Astrocyte (in vitro differentiated cells and primary cell): ENCODE data around the gene PLEKHA6. TPM values are rescaled to one million over a fixed set of nuclear protein-coding genes. Genes with fewer than 3 reads are reported as not detected.

Experiments used
- DNase-seq: peaks from one replicate; pipeline ENCODE4 v3.0.0-alpha.2; 2010; ENCODE audit warnings: low read depth
- FAIRE-seq: peaks from 2 replicates; lab custom pipeline; 2011; peaks lifted over from hg19 to GRCh38; lab: Jason Lieb, UNC
- H2AFZ ChIP-seq: 2 replicates; pipeline ENCODE4 v1.6.0; 2012; ENCODE audit warnings: low read depth, low read length, inconsistent platforms
- H3K27ac ChIP-seq: 2 replicates; pipeline ENCODE4 v1.5.1; 2011; ENCODE audit warnings: low read depth, low read length, inconsistent platforms
- H3K27me3 ChIP-seq: 2 replicates; pipeline ENCODE4 v1.6.0; 2011; ENCODE audit warnings: low read length, inconsistent platforms; ENCODE audit not compliant: insufficient read depth
- H3K36me3 ChIP-seq: 2 replicates; pipeline ENCODE4 v1.5.1; 2011; ENCODE audit warnings: low read length, inconsistent platforms; ENCODE audit not compliant: insufficient read depth
- H3K4me1 ChIP-seq: 2 replicates; pipeline ENCODE4 v1.5.1; 2011; ENCODE audit warnings: low read length, inconsistent platforms; ENCODE audit not compliant: insufficient read depth
- H3K4me2 ChIP-seq: 2 replicates; pipeline ENCODE4 v1.6.0; 2012; ENCODE audit warnings: low read length, inconsistent platforms
- H3K4me3 ChIP-seq: 2 replicates; pipeline ENCODE4 v1.5.1; 2011; ENCODE audit warnings: low read depth, mild to moderate bottlenecking, low read length, inconsistent platforms; ENCODE audit not compliant: insufficient read depth
- H3K79me2 ChIP-seq: 2 replicates; pipeline ENCODE4 v1.6.0; 2012; ENCODE audit warnings: mild to moderate bottlenecking, low read length, inconsistent platforms; ENCODE audit not compliant: insufficient read depth
- H3K9ac ChIP-seq: 2 replicates; pipeline ENCODE4 v1.6.0; 2012; ENCODE audit warnings: mild to moderate bottlenecking, low read length, inconsistent platforms
- H3K9me3 ChIP-seq: 2 replicates; pipeline ENCODE4 v1.5.1; 2012; ENCODE audit warnings: low read depth, mild to moderate bottlenecking, low read length, inconsistent platforms; ENCODE audit not compliant: insufficient read depth
- H4K20me1 ChIP-seq: 2 replicates; pipeline ENCODE4 v1.6.0; 2012; ENCODE audit warnings: low read length, inconsistent platforms; ENCODE audit not compliant: insufficient read depth
- H3K27ac Mint-ChIP-seq: one replicate; pipeline ENCODE4 v1.8.0; 2021; ENCODE audit warnings: mild to moderate bottlenecking, mixed read lengths; ENCODE audit not compliant: unreplicated experiment
- H3K27me3 Mint-ChIP-seq: one replicate; pipeline ENCODE4 v1.8.0; 2021; ENCODE audit warnings: low read depth, mixed read lengths; ENCODE audit not compliant: unreplicated experiment
- H3K36me3 Mint-ChIP-seq: one replicate; pipeline ENCODE4 v1.8.0; 2021; ENCODE audit warnings: low read depth, mixed read lengths; ENCODE audit not compliant: unreplicated experiment
- H3K4me1 Mint-ChIP-seq: one replicate; pipeline ENCODE4 v1.8.0; 2021; ENCODE audit warnings: low read depth, mixed read lengths; ENCODE audit not compliant: unreplicated experiment
- H3K4me3 Mint-ChIP-seq: one replicate; pipeline ENCODE4 v1.8.0; 2021; ENCODE audit warnings: mild to moderate bottlenecking, moderate library complexity, mixed read lengths; ENCODE audit not compliant: unreplicated experiment
- H3K9me3 Mint-ChIP-seq: one replicate; pipeline ENCODE4 v1.8.0; 2021; ENCODE audit warnings: mild to moderate bottlenecking, mixed read lengths; ENCODE audit not compliant: unreplicated experiment
- EZH2 ChIP-seq: IDR thresholded peaks from 2 replicates; pipeline ENCODE4 v1.6.1; 2012; ENCODE audit warnings: mild to moderate bottlenecking, low read length, inconsistent platforms; ENCODE audit not compliant: insufficient read depth
- total RNA-seq: library from RNA; stranded (reverse); gene quantifications from 2 replicates; pipeline ENCODE4 v1.2.1, GENCODE V29; 2021
- TF ChIP-seq, protein P1 (sequence below): IDR thresholded peaks from 2 replicates; pipeline ENCODE4 v1.5.1; 2011; ENCODE audit warnings: low read depth, mild to moderate bottlenecking, inconsistent platforms, low read length, moderate library complexity; ENCODE audit not compliant: insufficient read depth

Gene PLEKHA6
- total RNA-seq, 1 donor from 2014 or later, result 1.5 TPM

DNA sequence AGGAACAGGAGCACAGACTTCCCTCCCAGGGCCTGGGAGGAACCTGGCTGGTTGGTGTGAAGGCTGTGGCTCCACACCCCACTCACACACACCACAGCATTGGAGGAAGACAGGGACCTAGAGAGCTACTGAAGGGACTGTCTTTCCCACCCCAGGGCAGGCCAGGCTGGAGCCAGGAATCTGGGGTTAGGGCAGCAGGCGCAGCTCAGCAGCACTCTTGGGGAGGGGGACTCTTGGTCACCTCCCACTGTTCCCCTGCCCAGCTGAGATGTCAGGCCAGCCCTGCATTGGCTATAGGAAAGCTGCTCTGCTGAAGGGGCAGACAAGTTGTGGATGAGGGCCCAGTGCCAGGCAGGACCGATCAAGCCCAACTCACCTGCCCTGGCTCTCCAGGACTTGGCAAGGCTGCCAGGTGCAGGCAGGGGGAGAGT, 1.6 kb upstream of the PLEKHA6 start:
- H3K9ac ChIP-seq, result no peak overlapping the region
- no peak overlapping the region for H2AFZ ChIP-seq
- no peaks in the 10 kb centered on the region for H3K9me3 ChIP-seq
- Mint-ChIP-seq H3K27ac (no peak overlapping the region), H3K4me3 (no peak overlapping the region), H3K9me3 (no peaks in the 10 kb centered on the region), H3K27me3 (peaks cover 40% of the 10 kb centered on the region), H3K36me3 (peaks cover 2% of the 10 kb centered on the region), H3K4me1 (peaks cover 8% of the 10 kb centered on the region)
- FAIRE-seq (no peak), DNase-seq (no peak)
- H3K4me2 ChIP-seq, result no peak overlapping the region
- H4K20me1 ChIP-seq, result no peaks in the 10 kb centered on the region
- no peak overlapping the region for H3K27ac ChIP-seq
- H3K4me1 ChIP-seq, result peaks cover 17% of the 10 kb centered on the region
- peaks cover 31% of the 10 kb centered on the region for H3K27me3 ChIP-seq
- TF ChIP-seq, protein P1, sequence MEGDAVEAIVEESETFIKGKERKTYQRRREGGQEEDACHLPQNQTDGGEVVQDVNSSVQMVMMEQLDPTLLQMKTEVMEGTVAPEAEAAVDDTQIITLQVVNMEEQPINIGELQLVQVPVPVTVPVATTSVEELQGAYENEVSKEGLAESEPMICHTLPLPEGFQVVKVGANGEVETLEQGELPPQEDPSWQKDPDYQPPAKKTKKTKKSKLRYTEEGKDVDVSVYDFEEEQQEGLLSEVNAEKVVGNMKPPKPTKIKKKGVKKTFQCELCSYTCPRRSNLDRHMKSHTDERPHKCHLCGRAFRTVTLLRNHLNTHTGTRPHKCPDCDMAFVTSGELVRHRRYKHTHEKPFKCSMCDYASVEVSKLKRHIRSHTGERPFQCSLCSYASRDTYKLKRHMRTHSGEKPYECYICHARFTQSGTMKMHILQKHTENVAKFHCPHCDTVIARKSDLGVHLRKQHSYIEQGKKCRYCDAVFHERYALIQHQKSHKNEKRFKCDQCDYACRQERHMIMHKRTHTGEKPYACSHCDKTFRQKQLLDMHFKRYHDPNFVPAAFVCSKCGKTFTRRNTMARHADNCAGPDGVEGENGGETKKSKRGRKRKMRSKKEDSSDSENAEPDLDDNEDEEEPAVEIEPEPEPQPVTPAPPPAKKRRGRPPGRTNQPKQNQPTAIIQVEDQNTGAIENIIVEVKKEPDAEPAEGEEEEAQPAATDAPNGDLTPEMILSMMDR, result no peak
- no peak for TF ChIP-seq EZH2
- H3K4me3 ChIP-seq, result no peak overlapping the region
- no peaks in the 10 kb centered on the region for H3K79me2 ChIP-seq
- no peaks in the 10 kb centered on the region for H3K36me3 ChIP-seq

DNA sequence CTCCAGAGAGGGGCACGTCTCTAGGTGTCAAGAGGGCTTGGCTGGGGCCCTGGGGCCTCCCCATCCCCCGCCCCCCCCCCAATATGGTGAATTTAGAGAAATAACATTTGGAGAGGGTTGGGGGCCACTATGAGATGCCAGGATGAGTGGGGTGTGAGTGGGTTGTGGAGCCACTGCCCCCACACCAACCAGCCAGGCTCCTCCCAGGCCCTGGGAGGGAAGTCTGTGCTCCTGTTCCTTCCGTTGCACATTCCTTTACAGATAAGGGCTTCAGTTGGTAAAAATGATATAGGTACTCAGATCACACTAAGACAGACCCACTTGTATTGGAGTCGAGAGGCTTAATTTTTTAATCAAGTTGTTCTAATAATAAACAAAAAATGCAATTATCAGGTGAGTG, 585 bp upstream of the PLEKHA6 start:
- no peaks in the 10 kb centered on the region for H3K79me2 ChIP-seq
- Mint-ChIP-seq H3K4me1 (peaks cover 8% of the 10 kb centered on the region), H3K36me3 (no peaks in the 10 kb centered on the region), H3K27ac (no peak overlapping the region), H3K4me3 (no peak overlapping the region), H3K9me3 (no peaks in the 10 kb centered on the region), H3K27me3 (peaks cover 32% of the 10 kb centered on the region)
- TF ChIP-seq EZH2, result no peak
- TF ChIP-seq, protein P1, result no peak
- H3K27me3 ChIP-seq, result peaks cover 25% of the 10 kb centered on the region
- no peaks in the 10 kb centered on the region for H4K20me1 ChIP-seq
- FAIRE-seq (no peak), DNase-seq (no peak)
- H3K9ac ChIP-seq, result no peak overlapping the region
- H3K27ac ChIP-seq, result no peak overlapping the region
- peak overlapping the region; percentile 39 for H2AFZ ChIP-seq
- no peak overlapping the region for H3K4me2 ChIP-seq
- peaks cover 17% of the 10 kb centered on the region for H3K4me1 ChIP-seq
- H3K36me3 ChIP-seq, result no peaks in the 10 kb centered on the region
- H3K4me3 ChIP-seq, result no peak overlapping the region
- H3K9me3 ChIP-seq, result no peaks in the 10 kb centered on the region

DNA sequence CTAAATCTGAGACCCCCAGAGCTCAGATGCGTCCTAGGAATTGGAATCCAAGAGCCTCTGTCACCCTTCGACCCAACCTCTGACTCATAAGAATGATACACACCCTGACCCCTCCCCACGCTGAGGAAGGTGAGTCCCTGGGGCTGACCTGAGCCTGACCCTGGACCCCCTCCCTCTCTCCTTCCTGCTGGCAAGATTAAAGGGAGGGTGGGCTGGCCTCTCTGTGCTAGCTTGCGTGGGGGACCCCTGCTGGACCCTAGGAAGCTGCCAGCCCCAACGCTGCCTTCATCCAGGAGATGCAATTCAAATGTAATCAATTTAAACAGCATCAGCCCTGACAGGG, 627 bp downstream of the PLEKHA6 start:
- TF ChIP-seq EZH2, result no peak
- TF ChIP-seq, protein P1, result no peak
- no peak overlapping the region for H3K4me3 ChIP-seq
- Mint-ChIP-seq H3K4me3 (no peak overlapping the region), H3K36me3 (no peaks in the 10 kb centered on the region), H3K9me3 (no peaks in the 10 kb centered on the region), H3K27me3 (peaks cover 28% of the 10 kb centered on the region), H3K4me1 (peaks cover 8% of the 10 kb centered on the region), H3K27ac (no peak overlapping the region)
- peaks cover 18% of the 10 kb centered on the region for H3K27me3 ChIP-seq
- H3K36me3 ChIP-seq, result no peaks in the 10 kb centered on the region
- peak overlapping the region; percentile 59 for H3K4me2 ChIP-seq
- H2AFZ ChIP-seq, result no peak overlapping the region
- no peaks in the 10 kb centered on the region for H3K9me3 ChIP-seq
- H4K20me1 ChIP-seq, result no peaks in the 10 kb centered on the region
- peaks cover 17% of the 10 kb centered on the region for H3K4me1 ChIP-seq
- FAIRE-seq (no peak), DNase-seq (no peak)
- H3K79me2 ChIP-seq, result no peaks in the 10 kb centered on the region
- H3K27ac ChIP-seq, result no peak overlapping the region
- H3K9ac ChIP-seq, result no peak overlapping the region
